GM19455 (cell line): ENCODE results near the gene CHST11.
"Not testable (repeated sequence)": the region's sequence is repeated elsewhere in the genome, so short reads cannot be mapped to it uniquely, and the experiment has no call there.

Experiments used
- ATAC-seq: cut with Tn5 transposase; IDR thresholded peaks from one replicate; pipeline ENCODE4 v1.9.1; 2021; ENCODE audit not compliant: unreplicated experiment

The CHST11 gene

DNA sequence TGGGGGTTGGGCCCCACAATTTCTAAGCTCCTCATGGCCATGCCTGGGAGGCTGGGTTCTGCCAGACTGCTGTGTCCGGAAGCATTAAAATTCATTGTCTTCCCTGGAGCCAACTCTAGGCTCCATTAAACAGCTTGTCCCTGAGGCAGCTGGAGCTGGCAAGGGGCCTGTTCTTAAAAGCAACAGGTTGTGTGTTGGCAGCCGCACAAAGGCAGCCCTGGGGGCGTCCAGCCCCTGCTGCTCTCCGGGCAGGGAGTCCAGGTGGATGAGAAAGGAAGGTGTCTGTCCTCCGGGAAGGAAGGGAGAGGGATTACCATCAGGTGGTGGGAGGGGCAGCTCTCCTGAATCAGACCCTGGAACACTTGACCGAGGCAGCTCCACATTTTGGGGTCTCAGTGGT lies 98.9 kb downstream of the CHST11 start:
- ATAC-seq: no peak

DNA sequence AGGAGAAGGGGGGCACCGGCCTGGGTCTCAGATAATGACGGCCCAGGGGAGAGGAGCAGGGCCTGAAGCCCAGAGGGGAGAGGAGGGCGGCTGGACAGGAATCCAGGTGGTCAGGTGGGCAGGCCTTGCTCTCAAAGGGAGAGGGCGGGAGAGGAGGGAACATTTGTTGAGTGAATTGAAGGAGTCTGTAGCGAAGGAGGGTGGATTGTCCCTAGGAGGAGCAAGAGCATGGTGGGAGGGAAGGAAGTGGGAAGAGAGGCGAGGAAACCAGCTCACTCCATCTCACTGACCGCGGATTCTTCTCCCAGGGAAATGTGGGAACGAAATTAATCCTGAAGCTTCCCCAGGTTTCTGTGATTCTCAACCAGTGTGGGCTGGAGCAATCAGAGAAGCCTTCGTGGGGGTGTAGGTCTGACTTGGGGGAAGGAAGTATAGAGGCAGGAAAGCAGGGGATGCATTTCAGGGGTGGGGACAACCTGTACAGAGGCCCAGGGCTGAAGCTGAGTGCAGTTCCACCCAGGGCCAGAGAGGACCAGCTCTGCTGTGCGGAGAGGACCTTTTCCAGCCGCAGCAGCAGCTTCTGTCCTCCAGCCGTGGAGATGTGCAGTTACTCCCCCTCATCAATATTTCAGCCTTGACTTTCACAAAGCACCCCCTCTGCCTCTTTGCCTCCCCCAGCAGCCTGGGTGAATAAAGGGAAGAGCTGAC lies 100.9 kb downstream of the CHST11 start:
- ATAC-seq: no peak

DNA sequence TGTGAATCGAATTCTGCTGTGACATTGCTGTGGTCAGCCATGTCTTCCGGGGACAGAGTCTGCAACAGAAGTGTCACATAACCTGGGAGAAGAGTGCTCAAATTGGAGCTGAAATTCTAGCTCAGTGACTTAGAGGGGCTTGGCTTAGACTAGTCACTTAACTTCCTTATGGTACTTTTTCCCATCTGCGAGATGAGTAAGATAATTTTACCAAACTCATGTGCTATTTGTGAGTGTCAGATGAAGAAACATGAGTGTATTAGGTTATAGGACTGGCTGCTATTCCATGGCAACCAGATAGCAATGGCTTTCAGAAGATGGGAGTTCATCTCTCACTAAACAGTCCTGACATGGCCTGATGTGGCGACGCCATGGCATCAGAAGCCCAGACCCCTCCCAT lies 104.1 kb downstream of the CHST11 start:
- ATAC-seq: no peak

DNA sequence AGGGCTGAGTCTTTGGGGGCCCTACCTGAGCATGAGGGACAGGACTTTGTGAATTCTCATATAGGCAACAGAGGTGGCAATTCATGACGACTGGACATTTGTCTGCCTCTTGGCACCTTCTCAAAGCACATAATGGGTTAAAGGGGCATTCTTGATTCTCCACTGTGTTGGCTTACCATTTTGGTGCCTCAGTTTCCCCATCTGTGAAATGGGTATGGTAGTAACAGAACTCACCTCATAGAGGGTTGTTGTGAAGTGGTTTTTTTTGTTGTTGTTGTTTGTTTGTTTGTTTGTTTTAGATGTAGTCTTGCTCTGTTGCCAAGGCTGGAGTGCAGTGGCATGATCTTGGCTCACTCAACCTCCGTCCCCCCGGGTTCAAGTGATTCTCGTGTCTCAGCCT lies 106.0 kb downstream of the CHST11 start:
- no peak for ATAC-seq

DNA sequence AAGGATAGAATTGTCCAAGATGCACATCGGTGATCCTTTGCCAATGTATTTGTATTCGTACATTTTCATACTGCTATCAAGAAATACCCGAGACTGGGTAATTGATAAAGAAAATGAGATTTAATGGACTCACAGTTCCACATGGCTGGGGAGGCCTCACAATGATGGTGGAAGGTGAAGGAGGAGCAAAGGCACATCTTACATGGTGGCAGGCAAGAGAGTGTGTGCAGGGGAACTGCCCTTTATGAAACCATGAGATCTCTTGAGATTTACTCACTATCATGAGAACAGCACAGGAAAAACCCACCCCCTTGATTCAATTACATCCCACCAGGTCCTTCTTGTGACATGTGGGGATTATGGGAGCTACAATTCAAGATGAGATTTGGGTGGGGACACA lies 107.9 kb downstream of the CHST11 start:
- ATAC-seq: not testable (repeated sequence)

DNA sequence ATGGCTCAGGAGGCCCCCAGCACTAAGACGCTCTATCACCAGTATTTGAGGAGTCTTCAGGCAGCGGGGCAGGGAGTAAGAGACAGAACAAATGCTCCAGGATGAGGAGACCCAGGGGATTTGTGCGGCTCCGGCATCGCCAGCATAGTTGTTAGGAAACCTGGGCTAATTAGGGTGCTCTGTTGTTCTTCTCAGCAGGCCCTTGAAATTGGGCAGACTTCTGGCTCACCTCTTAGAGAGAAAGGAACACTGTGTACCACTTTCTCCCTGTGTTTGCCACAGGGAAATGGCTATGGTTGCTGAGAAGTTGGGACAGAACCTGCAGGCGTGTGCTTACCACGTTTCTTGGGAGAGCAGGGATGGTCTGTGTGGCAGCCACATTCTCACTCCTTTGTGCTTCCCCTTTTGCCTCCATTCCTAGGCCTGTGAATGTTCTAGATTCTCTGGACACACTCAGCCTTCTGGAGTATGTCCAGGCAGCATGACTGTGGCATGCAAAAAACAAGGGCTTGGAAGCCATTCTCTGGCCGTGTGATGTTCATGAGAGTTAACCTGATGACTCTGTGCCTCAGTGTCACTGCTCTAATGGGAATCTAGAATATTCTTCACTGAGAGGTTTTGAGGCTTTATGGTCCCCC lies 109.0 kb downstream of the CHST11 start:
- ATAC-seq: no peak

DNA sequence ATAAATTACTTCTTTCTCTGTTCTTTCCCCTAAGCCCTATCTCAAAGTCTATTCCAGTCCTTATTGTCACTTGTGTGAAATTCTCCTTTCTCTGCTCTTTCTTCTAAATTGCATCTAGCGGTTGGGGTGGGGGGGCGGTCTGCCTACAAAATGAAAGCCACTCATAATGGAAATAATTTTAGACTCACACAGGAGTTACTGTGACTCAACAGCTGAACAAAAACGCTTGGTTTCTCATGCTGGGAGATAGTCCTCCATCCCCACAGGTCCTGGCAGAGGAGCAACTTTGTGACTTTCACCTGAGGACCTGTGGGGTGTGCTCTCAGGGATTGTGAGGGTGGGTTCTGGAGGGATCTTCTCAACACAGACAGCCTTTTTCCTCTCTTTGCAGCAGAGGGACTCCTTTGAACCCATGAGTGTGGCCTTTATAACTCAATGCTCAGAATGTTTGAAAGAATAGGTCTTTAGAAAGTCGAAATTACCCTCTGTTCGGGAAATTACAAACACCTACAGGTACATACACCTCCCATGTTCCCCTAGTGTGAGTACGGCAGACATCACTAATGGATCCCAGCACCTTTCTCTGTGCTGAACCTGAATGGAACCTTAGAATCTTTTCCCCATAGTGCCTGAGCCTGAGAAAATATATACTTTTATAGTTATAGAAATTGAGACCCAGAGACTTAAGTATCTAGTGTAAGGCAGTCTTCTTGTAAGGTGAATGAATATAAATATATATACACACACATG lies 109.7 kb downstream of the CHST11 start:
- ATAC-seq: no peak

DNA sequence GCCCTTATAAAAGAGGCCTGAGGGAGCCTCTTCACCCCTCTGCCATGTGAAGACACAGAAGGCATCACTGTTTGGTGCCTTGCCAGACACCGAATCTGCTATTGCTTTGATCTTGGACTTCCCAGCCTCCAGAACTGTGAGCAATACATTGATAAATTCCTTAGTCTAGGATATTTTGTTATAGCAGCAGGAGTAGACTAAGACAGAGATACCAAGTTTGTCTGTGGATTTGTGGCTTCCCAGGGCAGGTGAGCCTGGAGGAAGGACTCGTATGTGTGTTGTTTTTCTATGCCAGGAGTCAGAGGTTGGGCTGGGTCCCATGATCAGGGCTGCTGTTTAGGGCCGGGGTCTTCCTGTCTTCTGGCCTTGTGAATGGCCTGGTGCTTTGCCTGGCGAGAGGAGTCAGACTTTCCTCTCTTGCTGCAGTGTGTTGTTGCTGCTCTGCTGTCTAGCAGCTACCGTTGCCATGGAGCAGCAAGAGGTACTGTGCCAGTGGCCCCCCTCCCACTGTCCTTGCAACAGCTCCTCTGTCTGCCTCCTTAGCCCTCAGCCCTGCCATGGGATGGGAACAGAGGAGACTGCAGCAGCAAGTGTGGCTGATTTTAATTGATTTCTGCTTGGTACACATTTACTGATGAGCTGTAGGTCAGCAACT lies 111.2 kb downstream of the CHST11 start:
- ATAC-seq: no peak

DNA sequence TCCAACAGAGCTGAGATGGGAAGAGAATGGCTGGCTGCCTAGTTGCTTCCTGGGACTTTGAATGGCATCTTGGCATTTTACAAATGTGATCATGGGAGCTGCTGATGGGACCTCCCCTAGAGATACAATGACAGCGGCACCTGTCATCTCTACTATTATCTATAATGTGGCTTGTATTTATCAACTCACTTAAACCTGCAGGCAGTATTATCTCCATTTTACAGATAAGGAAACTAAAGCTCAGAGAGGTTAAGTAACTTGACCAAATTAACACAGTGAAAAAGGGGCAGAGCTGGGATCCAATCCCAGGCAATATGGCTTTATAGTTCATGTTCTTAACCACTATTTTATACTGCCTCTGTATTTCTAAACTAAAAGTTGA lies 111.7 kb downstream of the CHST11 start:
- no peak for ATAC-seq

DNA sequence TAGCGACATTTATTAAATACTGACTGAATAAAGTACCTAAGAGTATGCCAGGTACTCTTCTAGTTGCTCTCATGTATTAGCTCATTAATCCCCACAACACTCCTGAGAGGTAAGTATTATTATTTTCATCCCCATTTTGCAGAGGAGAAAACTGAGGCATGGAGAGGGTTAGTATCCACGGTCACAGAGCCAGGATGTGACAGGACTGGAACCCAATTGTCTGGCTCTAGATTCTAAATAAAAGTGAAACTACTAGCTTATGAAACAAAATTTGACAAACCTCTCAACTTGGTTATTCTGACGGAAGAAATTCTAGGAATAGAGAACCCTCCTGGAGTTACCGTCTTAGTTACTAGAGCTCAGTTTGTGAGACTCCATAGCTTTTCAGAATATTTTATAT lies 112.2 kb downstream of the CHST11 start:
- ATAC-seq: no peak

DNA sequence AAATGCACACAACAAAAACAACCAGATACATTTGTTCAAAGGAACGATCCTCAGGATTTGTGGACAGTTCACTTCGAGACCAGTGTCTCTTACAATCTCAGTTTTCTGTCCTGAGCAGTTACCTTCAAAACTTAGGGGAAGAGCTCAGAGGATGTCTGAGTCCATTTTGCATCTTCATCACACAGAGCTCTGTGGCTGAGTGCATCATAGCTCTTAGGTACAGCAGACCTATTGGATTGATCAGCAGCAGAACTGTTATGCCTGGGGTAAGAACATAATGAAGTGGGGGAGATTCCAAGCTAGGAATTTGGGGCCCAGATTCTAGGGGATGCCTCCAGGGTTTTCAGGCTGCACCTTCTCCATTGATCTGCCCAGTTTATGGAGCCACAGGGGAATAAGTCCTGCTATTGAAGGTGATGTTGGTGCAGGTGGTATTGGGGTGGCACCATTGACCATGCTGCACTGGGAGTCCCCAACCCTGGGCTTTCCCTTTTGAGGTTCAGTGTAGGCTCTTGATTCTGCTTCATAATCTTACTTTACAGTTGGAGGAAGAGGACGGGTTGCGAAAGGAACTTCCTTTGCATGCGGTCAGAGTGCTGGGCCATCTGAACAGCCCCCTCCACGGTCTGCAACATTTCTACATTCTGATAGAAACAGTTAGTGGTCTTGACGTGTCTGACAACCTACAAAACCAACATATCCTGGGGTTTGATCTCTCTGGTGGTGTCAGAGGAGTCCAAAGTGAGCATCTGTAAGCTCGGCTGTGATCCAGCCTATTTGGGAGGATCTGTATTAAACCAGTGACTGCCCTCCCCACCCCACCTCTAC lies 112.8 kb downstream of the CHST11 start:
- peak; percentile 79 for ATAC-seq

DNA sequence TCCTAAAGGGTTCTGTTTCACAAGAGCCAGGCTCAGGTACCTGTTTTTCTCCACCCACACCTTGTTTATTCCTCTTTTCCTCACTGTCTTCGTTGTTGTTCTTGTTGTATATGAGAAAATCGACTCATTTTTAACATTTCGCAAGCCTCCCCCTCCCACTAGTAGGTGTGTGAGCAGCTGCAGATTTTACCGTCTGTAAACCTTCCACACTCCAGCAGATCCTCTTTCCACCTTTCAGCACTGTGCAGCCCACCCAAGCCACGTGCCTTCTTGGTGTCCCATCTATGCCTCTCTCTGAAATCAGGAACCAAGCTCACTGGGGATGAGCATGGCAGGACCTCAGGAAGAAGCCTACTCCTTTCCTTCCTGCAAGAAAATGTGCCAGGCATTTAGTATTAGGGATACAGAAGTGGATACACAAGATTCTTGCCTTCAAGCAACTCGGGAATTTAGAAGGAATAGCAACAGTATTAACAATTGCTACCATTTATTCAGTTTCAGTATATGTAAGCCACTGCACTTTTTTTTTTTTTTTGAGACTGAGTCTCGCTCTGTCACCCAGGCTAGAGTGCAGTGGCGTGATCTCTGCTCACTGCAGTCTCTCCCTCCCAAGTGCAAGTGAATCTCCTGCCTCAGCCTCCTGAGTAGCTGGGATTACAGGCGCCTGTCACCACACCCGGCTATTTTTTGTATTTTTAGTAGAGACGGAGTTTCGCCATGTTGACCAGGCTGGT lies 113.6 kb downstream of the CHST11 start:
- ATAC-seq: peak; percentile 14

DNA sequence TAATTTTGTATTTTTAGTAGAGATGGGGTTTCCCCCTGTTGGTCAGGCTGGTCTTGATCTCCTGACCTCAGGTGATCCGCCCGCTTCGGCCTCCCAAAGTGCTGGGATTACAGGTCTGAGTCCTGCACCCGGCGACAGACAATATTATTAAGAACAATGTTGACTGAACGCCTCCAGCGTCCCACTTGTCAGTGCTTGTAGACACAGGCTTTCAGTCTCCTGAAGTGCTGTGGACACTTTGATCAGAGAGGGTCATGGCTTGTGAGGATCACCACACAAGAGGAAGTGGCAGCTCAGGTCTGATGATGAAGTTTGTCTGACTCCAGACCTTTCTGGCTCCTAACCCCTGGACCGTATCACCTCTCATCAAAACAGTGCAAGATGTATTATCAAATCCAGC lies 114.6 kb downstream of the CHST11 start:
- no peak for ATAC-seq

DNA sequence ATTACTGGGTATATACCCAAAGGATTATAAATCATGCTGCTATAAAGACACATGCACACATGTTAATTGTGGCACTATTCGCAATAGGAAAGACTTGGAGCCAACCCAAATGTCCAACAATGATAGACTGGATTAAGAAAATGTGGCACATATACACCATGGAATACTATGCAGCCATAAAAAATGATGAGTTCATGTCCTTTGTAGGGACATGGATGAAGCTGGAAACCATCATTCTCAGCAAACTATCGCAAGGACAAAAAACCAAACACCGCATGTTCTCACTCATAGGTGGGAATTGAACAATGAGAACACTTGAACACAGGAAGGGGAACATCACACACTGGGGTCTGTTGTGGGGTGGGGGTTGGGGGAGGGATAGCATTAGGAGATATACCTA lies 117.6 kb downstream of the CHST11 start:
- not testable (repeated sequence) for ATAC-seq

DNA sequence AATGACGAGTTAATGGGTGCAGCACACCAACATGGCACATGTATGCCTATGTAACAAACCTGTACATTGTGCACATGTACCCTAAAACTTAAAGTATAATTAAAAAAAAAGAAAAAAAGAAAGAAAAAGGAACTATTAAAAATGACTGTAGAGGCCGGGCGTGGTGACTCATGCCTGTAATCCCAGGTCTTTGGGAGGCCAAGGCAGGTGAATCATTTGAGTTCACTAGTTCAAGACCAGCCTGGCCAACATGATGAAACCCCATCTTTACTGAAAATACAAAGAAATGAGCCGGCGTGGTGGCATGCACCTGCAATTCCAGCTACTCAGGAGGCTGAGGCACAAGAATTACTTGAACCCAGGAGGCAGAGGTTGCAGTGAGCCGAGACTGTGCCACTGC lies 118.0 kb downstream of the CHST11 start:
- not testable (repeated sequence) for ATAC-seq

DNA sequence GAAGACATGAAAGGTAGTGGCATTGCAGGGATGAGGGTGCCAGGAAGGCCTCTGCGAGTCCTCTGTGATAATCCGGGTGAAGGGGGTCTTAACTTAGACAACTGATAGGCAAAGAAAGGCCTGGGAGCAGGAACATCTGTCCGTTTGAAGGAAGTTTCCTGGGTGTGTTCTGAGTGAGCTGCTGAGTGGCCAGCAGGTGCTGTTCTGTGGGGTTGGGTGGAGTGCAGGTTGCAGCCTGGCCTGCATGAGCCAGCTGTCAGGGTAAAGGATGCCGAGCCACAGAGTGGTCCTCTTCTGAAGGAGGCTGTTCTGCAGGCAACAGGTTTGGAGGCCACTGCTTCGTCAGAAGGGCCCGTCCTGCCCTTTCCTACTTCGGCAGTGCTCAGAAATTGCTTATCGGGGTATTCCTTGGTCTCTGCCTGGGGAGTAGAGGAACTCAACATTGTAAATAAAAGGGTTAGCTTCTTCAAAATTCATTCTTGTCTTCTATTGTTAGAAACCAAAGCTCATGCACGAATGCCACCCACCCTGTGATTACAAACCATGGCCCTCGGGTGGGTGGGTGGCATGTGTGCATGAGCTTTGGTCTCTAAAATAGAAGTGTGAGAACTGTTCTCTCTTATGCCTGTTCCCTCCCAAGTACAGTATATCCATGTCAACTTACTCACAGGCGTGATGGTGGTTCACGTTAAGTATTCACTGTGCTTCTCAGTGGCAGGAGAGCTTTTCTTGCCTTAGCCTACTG lies 118.9 kb downstream of the CHST11 start:
- no peak for ATAC-seq

DNA sequence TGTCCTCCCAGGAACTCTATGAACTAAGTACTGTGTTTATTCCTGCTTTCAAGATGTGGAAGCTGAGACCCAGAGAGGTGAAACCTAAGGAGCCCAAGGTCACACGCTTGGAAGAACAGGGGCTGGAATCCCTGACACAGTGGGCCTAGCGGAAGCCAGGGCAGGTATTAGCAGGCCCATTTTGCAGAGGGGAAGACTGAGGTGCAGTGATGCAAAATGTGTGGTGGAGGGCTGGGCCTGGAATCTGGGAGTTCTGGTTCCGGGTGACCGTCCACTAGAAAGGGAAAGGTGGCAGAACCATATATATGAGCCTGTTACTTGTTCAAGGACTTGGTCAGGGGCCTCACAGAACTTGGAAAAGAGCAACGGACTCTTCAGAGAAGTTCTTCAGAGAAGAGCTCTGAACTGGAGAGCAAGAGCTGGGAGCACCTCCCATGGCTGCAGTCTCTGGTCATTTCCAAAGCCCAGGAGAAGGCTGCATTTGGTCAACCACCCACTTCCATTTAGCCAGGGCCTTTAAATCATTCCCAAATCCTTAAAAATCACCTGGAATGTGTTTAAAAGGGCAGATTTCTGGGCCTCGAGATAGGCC lies 119.5 kb downstream of the CHST11 start:
- no peak for ATAC-seq

DNA sequence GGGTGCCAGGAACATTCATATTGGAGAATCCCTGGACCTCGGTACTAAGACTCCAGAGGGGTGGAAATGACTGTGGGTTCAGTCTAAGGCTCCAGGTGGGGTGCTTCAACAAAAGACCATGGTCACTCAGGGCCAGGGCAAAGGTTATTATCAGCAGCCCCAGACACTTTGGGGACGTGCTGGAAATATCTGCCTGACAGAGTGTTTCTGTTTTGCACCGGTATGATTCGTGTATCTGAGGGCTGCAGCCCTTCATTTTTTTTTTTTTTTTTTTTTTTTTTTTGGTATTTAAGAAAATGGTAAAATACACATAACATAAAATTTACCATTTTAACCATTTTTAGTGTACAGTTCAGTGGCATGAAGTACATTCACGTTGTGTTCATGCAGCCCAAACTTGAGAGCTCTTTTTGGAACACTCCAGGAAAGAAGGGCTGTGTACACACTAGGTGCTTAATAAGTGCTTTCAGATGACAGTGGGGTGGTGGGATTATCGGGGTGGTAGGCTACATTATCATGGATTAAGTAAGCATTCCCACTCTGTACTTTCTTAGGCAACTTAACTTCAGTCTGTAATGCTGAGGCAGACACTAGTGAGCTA lies 120.3 kb downstream of the CHST11 start:
- no peak for ATAC-seq

DNA sequence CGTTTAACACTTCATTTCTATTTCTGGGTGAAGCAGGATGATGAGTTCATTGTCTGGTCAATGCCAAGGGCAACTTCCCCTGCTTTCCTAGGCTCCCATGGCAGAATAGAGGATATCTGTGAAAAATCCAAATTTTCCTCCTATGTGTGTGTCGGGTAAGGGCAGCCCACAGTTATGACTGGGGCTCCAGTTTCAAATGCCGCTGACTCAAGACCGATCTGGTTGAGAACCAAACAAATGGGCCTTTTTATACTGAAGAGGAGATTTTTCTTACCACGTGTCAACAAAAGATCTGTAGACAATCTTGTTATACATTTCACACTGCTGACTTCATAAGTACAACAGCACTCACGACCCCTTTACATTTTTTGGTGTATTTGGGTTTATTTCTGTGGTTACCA lies 120.8 kb downstream of the CHST11 start:
- no peak for ATAC-seq
